Type B pancreatic cell (in vitro differentiated cells): ENCODE data around the gene AR. TPM values are rescaled to one million over a fixed set of nuclear protein-coding genes. Genes with fewer than 3 reads are reported as not detected.

Experiments used
- DNase-seq: peaks from one replicate; pipeline ENCODE4 v3.0.0; 2021; ENCODE audit warnings: mixed read lengths; ENCODE audit not compliant: unreplicated experiment; ENCODE audit errors: extremely low spot score
- H3K27ac Mint-ChIP-seq: 2 replicates; pipeline ENCODE4 v1.8.0; 2021; ENCODE audit warnings: mild to moderate bottlenecking, mixed read lengths
- H3K27me3 Mint-ChIP-seq: 2 replicates; pipeline ENCODE4 v1.8.0; 2021; ENCODE audit warnings: mixed read lengths
- H3K36me3 Mint-ChIP-seq: 2 replicates; pipeline ENCODE4 v1.8.0; 2021; ENCODE audit warnings: mixed read lengths
- H3K4me1 Mint-ChIP-seq: one replicate; pipeline ENCODE4 v1.8.0; 2021; ENCODE audit warnings: mixed read lengths; ENCODE audit not compliant: unreplicated experiment
- H3K4me3 Mint-ChIP-seq: 2 replicates; pipeline ENCODE4 v1.8.0; 2021; ENCODE audit warnings: mild to moderate bottlenecking, mixed read lengths
- H3K9me3 Mint-ChIP-seq: 2 replicates; pipeline ENCODE4 v1.8.0; 2021; ENCODE audit warnings: mixed read lengths
- CTCF ChIP-seq: fragments of 200-600 bp; sonication (generic); conservative IDR thresholded peaks from 2 replicates; pipeline ENCODE4 v1.5.0; 2021; ENCODE audit warnings: antibody characterized with exemption, mild to moderate bottlenecking
- total RNA-seq: library from RNA; stranded (reverse); gene quantifications from 2 replicates; pipeline ENCODE4 v1.2.1, GENCODE V29; 2021; ENCODE audit warnings: low replicate concordance

The AR gene
- total RNA-seq, 1 donor from 2014 or later: 1.5 TPM

- Mint-ChIP-seq H3K4me1 (no peaks in the 10 kb centered on the region), H3K27me3 (peaks cover 63% of the 10 kb centered on the region), H3K9me3 (no peaks in the 10 kb centered on the region), H3K27ac (no peak overlapping the region), H3K4me3 (peak overlapping the region; percentile 88), H3K36me3 (no peaks in the 10 kb centered on the region)
- TF ChIP-seq CTCF: no peak
- no peak for DNase-seq
Measured at GRCh38 chrX:67544281-67545035, 637 bp downstream of the AR start.

GRCh38 chrX:67545036-67545821 lies 1.4 kb downstream of the AR start:
- no peak for TF ChIP-seq CTCF
- H3K4me3 Mint-ChIP-seq: peak overlapping the region; percentile 88
- no peaks in the 10 kb centered on the region for H3K4me1 Mint-ChIP-seq
- DNase-seq: peak; percentile 63
- H3K27me3 Mint-ChIP-seq: peaks cover 69% of the 10 kb centered on the region
- no peak overlapping the region for H3K27ac Mint-ChIP-seq
- no peaks in the 10 kb centered on the region for H3K36me3 Mint-ChIP-seq
- H3K9me3 Mint-ChIP-seq: no peaks in the 10 kb centered on the region

- H3K27me3 Mint-ChIP-seq: peaks cover 65% of the 10 kb centered on the region
- DNase-seq: no peak
- no peaks in the 10 kb centered on the region for H3K9me3 Mint-ChIP-seq
- TF ChIP-seq CTCF: no peak
- H3K36me3 Mint-ChIP-seq: no peaks in the 10 kb centered on the region
- H3K4me1 Mint-ChIP-seq: no peaks in the 10 kb centered on the region
- H3K27ac Mint-ChIP-seq: no peak overlapping the region
- peak overlapping the region; percentile 70 for H3K4me3 Mint-ChIP-seq
Measured at GRCh38 chrX:67545893-67546495, 2.2 kb downstream of the AR start.

- Mint-ChIP-seq H3K36me3 (no peaks in the 10 kb centered on the region), H3K9me3 (no peaks in the 10 kb centered on the region), H3K27ac (no peak overlapping the region), H3K4me1 (no peaks in the 10 kb centered on the region), H3K4me3 (peak overlapping the region; percentile 85), H3K27me3 (peaks cover 62% of the 10 kb centered on the region)
- no peak for DNase-seq
- no peak for TF ChIP-seq CTCF
Measured at GRCh38 chrX:67546496-67547423, 2.9 kb downstream of the AR start.

- Mint-ChIP-seq H3K4me1 (no peaks in the 10 kb centered on the region), H3K9me3 (peaks cover 4% of the 10 kb centered on the region), H3K4me3 (no peak overlapping the region), H3K36me3 (no peaks in the 10 kb centered on the region), H3K27ac (no peak overlapping the region), H3K27me3 (no peaks in the 10 kb centered on the region)
- no peak for DNase-seq
- peak; percentile 75 for TF ChIP-seq CTCF
Measured at GRCh38 chrX:67555578-67556203, 11.9 kb downstream of the AR start.
